GM21737 (cell line): ENCODE data around the gene MAP3K20.
"Not testable (repeated sequence)": the region's sequence is repeated elsewhere in the genome, so short reads cannot be mapped to it uniquely, and the experiment has no call there.

Experiments
- ATAC-seq: cut with Tn5 transposase; IDR thresholded peaks from one replicate; pipeline ENCODE4 v1.9.1; 2021; ENCODE audit warnings: mild to moderate bottlenecking, moderate library complexity; ENCODE audit not compliant: unreplicated experiment

Gene MAP3K20

DNA sequence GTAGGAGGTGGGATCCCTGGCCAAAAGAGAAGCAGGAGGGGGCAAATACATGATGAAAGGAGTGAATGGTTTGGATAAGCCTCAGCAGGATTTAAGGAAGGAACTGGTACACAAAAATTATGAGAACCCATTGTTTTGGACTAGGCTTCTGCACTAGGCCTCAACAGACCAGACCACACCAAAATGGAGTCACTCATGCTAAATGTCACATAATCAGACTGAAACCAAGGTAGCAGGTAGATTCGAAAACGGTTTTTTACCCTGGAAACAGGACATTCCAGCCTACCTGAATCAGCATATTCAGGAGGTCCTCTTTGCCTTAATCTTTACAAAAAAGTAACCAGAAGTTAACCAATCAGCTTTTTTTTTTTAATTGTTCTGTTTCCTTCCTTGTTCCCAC lies 229.7 kb downstream of the MAP3K20 start:
- no peak for ATAC-seq

DNA sequence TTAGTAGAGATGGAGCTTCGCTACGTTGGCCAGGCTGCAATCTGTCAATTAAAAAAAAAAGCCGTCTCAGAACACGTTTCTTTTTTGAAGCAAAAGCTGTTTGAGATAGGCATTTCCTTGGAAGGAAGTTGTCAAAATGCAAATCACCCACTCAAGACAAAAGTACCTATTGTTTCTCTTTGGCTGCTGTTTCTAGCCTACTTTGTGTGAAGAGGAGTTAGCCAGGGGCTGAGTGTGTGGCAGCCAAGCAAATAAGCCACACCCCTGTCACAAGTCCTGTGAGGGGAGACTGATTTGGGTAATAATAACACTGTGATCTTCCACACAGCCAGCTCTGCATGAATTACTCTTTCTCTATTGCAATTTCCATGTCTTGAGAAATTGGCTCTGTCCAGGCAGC lies 231.6 kb downstream of the MAP3K20 start:
- no peak for ATAC-seq

DNA sequence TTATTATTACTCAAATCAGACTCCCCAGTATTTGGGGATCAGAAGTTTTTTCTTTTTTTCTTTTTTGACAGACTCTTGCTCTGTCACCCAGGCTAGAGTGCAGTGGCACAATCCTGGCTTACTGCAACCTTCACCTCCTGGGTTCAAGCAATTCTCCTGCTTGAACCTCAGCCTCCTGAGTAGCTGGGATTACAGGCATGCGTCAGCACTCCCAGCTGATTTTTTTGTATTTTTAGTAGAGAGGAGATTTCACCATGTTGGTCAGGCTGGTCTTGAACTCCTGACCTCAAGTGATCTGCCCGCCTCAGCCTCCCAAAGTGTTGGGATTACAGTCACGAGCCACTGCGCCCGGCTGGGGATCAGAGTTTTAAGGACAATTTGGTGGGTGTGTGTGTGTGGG lies 233.7 kb downstream of the MAP3K20 start:
- not testable (repeated sequence) for ATAC-seq

DNA sequence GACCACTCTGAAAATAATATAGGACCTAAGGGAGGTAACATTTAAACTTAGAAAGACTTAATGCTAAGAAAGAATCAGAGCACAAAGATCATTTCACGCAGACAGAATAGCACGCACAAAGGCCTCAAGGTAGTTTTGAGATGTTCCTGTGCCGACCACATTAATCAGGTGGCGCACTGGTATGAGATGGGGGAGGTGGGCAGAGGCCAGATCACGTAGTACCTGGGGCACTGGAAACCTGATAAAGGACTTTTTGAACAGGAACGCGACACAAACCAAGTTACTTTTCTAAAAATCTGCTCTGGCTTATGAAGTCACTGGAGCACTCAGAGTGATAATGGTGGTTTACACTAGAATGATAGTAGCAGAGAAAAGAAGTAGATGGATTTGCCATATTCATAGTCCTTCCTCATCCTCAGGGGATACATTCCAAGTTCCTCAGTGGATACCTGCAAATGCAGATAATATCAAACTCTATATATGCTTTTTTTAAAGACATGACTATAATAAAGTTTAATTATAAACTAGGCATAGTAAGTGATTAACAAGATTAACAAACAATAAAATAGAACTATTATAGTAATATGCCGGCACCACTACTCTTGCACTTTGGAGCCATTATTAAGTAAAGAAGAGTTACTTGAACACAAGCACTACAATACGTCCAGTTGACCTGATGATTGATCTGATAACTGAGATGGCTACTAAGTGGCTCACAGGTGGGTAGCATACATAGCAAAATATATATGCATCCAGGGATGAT lies 236.4 kb downstream of the MAP3K20 start:
- no peak for ATAC-seq
